Skin epidermis (tissue), 12 donors: ENCODE results near the gene ABCD2.
"Not testable (repeated sequence)": the region's sequence is repeated elsewhere in the genome, so short reads cannot be mapped to it uniquely, and the experiment has no call there.

Source experiments
- H3K27ac ChIP-seq, 21 experiments: fragments of 200-600 bp; sonication (generic) in 11 of 21; one replicate each; pipeline ENCODE4 v1.5.0; 2020; ENCODE audit warnings: mild to moderate bottlenecking in 3 of 21, inconsistent platforms in 2 of 21, moderate library complexity in 2 of 21
- H3K4me3 ChIP-seq, 7 experiments: fragments of 200-600 bp; sonication (generic) in 2 of 7; one replicate each; pipeline ENCODE4 v1.5.0; 2020; ENCODE audit warnings: inconsistent platforms in 2 of 7, mild to moderate bottlenecking in 2 of 7, moderate library complexity in 1 of 7

The ABCD2 gene

DNA sequence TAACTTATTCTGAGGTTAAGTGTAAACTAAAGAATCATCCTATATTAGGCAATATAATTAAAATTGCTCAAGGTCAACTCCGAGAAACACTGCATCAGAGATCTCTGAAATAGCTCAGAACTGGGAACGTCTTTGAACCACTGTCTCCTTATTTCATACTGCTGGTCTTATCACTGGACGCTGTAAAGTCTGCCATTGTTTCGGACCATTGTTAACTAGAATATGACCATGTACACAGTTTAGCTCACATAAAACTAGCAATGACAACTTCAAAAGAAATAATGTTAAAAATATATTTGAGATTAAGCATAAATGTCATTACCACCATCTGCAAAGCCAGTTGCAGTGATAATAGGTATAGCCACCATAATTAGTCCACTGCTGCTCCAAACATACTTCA lies 2.9 kb downstream of the ABCD2 start:
- Histone ChIP-seq H3K27ac (peak overlapping the region in 1 of 21 experiments; percentile 48), H3K4me3 (peak overlapping the region in 1 of 7 experiments; percentile 1)

DNA sequence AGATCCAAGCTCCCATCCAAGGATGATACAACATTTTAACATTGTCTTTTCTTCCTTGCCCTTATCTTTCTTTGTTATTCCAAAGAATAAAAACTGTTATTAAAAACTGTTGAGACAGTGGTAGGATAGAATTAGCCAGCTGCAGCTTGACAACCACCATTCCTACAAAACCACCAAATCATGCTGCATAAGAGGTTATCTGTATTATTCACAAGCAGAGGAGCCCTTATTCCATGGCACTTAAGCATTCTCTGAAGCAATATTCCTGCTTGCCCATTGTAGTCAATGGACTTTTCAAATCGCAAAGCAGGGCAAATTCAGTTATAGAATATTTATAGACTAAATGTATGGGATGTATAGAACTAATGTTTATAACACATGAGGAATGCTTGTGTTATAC lies 3.4 kb downstream of the ABCD2 start:
- peak overlapping the region in 1 of 7 experiments; percentile 1 for H3K4me3 ChIP-seq
- H3K27ac ChIP-seq, result peak overlapping the region in 1 of 21 experiments; percentile 48

DNA sequence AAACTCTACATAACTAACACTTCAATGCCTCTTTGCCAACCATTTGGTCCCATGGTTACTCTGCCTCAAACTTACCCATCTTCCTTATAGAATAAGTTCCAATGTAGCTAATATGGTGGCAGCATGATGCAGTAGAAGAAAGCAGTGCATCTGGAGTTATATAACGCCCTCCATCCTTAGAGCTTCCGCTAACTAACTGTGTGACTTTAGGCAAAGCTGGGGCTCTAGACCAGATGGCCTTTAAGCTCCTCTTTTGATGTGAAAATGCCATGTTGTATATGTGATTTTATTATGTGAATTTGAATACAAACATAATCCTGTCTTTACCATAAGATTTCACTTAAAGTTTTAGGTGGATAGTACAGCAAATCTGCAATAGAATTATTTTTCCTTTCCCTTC lies 6.1 kb downstream of the ABCD2 start:
- H3K4me3 ChIP-seq, result no peak overlapping the region
- H3K27ac ChIP-seq, result no peak overlapping the region

DNA sequence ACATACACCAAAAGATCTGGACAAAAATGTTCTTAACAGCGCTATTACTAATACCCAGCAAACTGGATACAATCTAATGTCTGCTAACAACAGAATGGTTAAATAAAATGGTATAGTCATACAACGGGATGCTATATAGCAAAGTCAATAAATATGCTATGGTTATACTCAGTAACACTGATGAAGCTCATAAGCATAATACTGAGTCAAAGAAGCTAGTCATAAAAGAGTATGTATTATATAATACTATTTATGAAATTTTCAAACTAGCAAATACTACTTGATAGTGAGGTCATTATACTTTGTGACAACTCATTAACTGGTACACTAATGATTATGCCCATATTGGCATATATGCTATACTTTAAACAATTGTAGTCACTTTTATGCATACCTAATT lies 7.4 kb downstream of the ABCD2 start:
- H3K4me3 ChIP-seq, result no peak overlapping the region
- no peak overlapping the region for H3K27ac ChIP-seq

DNA sequence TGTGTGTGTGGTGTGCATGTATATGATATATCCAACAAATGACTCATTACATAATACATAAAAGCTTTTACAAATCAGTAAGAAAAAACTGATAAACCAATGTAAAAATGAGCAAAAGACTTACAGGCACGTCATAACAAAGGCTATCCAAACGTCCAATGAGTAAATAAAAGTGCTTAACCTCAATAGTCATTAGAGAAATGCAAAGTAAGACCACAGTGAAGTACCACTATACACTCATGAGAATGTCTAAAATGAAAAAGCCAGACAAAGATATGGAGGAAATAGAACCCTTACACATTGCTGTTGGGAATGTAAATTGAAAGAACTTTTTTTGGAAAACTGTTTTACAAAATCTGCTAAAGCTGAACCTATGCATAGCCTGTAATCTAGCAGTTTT lies 7.8 kb downstream of the ABCD2 start:
- no peak overlapping the region for H3K4me3 ChIP-seq
- no peak overlapping the region for H3K27ac ChIP-seq

DNA sequence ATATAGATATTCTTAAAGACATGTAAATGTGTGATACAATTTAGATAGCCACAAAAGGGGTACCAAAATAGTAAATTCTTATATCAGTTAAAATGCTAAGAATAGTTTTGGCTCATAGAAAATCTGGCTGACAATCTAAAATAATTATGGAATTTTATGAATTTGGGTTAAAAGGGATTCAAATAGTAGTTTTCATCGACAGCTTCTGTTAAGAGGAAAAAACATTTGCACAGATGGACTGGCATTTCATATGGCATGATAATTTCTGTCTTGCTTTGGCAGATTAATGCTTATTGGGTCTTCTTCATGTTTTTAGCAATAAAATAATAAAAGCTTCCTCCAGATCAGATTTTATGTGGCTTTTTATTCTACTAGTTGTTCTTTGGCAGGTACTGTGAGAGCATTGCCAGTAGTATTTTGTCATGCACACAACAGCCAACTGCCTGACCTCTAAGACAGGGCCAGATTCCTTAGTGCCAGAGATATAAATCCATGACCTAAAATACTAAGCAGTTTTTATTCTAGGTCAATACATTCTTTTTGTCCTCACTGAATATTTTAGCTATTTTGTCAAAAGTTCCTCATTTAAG lies 9.1 kb downstream of the ABCD2 start:
- H3K4me3 ChIP-seq, result no peak overlapping the region
- H3K27ac ChIP-seq, result no peak overlapping the region

DNA sequence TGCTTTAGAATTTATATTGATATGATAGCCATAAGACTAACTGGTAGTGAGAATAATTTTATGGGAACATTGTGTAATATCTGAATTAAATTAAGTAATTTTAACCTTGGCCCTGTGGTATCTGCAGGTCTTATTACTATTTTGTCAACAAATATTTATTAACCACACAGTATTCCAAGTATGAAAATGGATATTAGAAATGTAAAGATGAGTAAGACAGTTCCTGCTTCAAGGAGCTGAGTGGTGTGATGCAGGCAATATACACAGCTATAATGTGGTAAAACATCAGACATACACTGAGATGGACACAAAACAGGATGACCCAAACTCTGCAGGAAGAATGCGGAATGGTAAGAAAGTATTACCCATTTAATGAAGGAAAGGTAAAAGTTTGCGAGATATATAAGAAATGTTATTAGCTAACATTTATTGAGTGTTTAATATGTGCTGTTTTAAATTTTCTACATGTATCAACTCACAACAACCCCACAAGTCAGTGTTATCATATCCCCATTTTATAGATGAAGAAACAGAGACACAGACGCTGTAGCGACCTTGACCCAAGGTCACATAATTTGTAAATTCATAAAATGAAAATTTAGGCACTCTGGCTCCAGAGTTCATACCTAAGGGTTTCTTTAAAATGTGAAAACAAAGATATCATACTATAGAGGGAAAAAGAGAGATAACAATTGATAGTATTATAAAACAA lies 12.7 kb downstream of the ABCD2 start:
- no peak overlapping the region for H3K4me3 ChIP-seq
- H3K27ac ChIP-seq, result no peak overlapping the region

DNA sequence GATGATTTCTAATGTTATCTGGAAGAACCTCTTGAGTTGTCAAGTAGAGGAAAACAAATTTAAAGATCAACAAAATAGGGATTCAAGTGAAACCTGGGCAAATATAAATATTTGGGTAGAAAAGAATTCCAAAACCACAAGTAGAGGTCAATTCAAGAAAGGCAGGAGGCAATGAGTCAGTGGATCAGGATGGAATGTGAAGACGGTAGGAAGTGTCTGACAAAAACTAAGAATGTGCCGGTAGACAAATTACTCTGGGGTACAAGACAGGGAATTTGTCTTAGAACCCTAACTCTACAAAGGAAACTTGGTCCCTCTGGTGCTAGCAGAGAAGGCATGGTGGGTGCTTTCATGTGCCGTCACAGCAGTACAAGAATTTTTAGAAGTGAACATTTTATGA lies 13.6 kb downstream of the ABCD2 start:
- no peak overlapping the region for H3K4me3 ChIP-seq
- H3K27ac ChIP-seq, result no peak overlapping the region

DNA sequence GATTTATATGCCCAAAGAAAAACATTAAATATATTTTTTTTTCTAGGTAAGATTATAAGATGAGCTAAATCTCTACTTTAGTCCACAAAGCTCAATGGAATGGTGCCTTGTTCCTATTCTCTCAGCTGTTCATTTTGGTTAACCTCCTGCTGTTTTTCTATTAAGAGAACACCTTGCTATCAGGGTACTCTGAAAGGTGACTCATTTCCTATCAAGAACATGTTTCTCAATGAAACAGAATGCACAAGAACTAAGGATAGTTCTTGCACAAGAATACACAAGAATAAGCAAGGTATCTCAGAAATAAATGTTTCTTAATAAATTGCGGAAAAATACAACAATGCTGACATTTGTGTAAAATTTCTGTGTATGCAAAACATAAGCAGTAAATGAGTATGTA lies 14.1 kb downstream of the ABCD2 start:
- H3K4me3 ChIP-seq, result no peak overlapping the region
- no peak overlapping the region for H3K27ac ChIP-seq

DNA sequence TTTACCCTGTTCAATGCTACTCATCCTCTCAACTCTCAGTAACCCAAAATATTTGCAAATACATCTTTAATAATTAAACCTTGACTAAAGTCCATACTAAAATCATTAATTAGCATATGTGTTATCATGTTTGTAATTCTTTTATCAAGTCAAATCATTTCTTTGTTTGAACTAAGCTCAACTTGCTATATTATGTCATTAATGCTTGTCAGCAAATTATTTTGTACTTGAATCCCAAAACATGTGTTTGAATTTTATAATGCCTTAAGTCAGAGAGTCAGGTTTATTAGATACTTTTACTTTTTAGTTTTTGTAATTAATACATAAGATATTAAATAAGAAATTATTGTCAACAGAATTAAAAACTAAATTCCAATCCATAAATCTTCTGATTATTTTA lies 16.5 kb downstream of the ABCD2 start:
- H3K4me3 ChIP-seq, result no peak overlapping the region
- no peak overlapping the region for H3K27ac ChIP-seq

DNA sequence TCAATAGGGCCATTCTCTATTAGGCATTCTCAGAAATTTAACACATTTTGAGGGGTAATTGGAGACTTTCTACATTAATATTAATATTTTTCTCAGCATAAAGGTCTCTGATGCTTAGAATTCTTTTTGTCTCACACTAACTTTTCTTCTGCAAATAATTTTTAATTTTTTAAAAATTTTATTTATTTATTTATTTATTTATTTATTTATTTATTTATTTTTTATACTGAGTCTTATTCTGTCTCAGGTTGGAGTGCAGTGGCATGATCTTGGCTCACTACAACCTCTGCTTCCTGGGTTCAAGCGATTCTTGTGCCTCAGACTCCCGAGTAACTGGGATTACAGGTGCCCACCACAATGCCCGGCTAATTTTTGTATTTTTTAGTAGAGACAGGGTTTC lies 17.7 kb downstream of the ABCD2 start:
- H3K27ac ChIP-seq, H3K4me3 ChIP-seq: not testable (repeated sequence)

DNA sequence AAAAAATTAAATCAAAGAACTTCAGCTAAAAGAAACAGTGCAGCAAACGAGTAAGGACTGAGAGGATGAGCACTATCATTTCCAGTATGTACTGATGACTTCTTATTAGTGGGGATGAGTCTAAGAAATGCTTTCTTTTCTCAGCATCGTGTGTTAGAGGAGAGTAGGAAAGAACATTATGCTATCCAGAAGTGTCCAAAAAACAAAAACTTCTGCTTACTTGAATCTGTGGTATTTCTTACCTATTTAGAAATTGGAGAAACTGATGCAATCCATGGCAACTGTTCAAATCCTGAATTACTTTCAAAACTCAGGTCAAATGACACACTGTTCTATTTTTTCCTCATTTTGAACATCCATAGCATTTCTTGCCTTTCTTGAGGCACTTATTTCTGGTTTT lies 23.7 kb downstream of the ABCD2 start:
- Histone ChIP-seq H3K27ac (no peak overlapping the region), H3K4me3 (no peak overlapping the region)

DNA sequence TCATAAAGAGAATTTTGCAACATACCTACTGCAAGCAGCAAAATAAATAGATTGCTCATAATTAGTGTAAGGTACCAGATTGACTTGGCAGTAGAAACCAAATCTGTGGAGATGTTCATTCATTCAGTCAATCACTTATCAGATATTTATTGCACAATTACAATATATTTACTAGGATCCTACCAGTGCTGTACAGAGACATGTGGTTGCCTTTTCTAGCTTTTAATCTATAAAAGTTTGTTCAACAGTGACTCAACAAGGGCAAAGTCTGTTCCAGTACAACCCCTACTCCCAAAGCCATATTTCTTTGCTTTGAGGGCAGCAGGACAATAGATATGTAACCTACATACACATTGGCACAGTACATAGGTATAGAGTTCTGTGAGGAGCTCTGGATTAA lies 27.3 kb downstream of the ABCD2 start:
- Histone ChIP-seq H3K27ac (no peak overlapping the region), H3K4me3 (no peak overlapping the region)

DNA sequence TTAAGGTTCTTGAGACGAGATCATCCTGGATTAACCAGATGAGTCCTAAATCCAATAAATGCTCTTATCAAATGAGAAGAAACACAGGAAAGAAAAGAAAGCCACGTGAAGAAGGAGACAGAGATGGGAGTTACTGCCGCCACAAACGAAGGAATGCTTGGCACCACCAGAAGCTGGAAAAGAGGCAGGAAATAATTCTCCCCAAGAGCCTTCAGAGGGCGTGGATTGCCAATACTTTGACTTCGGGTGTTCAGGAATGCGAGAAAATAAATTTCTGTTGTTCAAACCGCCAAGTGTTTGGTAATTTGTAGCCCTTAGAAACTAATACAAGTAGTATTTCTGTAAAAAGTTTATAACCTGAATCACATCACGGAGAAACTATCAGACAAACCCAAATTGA lies 31.3 kb downstream of the ABCD2 start:
- H3K4me3 ChIP-seq, result no peak overlapping the region
- no peak overlapping the region for H3K27ac ChIP-seq

DNA sequence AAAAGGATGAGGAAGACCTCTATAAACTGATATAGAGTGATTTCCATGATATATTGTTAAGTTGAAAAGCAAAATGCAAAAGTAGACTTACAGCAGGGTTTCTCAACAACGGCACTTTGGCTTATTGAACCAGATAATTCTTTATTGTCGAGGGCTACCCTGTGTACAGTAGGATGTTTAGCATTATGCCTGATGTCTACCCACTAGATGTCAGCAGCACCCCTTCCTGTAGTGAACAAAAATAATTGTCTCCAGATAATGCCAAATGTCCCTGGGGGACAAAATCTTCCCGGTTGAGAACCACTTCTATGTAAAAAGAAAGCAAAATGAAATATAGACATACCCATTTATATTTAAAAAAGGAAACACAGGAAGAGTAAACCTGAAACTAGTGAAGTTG lies 32.4 kb downstream of the ABCD2 start:
- Histone ChIP-seq H3K4me3 (no peak overlapping the region), H3K27ac (no peak overlapping the region)

DNA sequence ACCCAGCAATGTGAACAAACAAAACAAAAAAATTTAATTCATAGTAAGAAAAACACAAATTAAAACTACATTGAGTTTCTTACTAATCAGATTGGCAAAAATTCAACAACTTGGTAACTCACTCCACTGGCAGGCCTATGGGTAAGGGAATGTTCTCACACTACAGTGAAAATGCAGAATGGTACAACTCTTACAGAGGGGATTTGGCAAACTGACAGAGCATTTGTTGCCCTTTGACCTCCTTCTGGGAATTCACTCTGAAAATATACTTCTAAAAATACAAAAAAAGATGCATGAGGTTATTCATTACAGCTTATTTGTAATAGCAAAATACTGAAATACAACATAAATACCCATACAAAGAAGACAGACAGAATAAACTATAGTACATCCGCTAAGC lies 32.8 kb downstream of the ABCD2 start:
- Histone ChIP-seq H3K4me3 (no peak overlapping the region), H3K27ac (no peak overlapping the region)

DNA sequence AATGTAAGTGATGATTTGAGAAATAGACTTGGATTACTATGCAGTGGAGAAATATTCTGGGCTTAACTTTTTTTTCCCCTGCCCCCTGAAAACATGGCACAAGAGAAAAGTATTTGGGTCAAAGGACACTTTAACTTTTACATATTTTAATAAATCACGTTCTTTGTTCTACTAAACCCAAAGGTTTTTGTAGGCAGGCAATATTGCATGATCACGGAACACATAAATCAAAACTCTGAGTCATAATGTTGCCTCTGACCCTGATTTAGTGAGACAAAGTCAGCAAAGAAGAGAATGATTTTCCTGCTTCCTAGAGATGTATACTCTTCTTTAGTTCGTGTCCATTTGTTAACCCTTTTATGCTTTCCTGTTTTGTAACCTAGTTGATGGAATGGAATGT lies 38.0 kb downstream of the ABCD2 start:
- H3K27ac ChIP-seq, result no peak overlapping the region
- H3K4me3 ChIP-seq, result no peak overlapping the region

DNA sequence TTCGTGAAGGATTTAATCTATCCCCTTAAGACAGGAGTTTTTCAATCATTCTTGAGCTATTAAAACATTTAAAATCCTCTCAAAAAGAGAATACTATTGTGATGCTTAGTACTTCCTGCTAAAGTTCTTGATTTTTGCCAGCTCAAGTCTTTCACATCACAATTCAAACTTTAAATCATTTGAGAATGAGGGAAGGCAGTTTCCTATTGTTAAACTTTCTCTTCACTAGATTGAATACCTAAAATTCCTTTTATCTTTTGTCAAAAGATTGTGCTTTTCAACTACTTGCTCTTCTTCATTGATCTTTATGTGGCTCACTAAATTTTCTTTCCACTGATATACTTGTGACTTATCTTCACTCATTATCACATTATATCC lies 44.1 kb downstream of the ABCD2 start:
- no peak overlapping the region for H3K4me3 ChIP-seq
- no peak overlapping the region for H3K27ac ChIP-seq

DNA sequence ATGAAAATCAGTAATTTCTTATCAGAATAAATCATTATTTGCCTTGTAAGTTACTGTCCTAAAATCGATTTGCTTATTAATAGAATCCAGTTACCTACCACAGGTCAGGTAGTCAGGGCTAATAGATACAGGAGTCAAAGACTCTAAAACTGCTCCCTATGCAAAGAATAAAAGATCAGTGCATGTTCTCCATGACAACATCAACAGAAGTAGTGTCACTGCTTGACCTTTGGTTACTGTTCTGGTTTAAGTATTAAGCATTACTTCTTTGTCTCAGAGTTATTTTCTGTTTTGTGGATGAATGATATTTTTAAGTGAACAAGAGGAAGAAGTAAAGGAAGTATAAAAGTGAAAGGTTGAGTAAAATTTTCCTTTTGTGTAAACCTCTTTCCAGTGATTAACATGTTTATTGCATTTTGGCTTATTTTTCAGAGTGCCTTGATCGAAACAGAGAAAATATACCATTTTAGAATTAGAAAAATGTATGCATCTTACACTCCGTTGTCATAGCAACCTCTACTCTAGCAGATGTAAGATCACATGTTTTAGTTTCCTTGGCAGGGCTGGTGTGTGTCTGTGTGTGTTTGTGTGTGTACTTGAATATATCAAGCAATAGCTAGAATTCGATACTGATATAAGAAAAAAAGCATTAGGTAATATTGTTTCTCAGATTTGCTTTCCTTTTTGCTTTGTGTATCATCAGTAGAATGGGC lies 44.7 kb downstream of the ABCD2 start:
- no peak overlapping the region for H3K27ac ChIP-seq
- H3K4me3 ChIP-seq, result no peak overlapping the region

DNA sequence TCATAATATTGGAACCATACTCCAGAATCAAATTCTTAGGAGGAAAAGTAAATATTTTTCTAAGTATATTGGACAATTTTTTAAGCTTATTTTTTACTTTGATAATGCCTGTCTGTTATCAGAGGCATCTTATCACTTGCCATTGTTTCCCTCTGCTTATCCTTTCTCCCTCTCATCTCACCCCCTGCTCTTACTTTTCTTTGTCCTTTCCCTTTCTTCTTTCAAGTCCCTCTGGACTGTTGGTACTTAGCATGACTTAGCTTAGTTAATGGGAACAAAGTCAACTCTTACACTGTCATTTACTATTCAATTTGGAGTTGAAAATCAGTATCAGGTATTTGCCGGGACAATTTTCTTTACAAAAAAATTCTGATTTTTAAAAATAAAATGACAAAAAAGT lies 45.2 kb downstream of the ABCD2 start:
- H3K27ac ChIP-seq, result no peak overlapping the region

DNA sequence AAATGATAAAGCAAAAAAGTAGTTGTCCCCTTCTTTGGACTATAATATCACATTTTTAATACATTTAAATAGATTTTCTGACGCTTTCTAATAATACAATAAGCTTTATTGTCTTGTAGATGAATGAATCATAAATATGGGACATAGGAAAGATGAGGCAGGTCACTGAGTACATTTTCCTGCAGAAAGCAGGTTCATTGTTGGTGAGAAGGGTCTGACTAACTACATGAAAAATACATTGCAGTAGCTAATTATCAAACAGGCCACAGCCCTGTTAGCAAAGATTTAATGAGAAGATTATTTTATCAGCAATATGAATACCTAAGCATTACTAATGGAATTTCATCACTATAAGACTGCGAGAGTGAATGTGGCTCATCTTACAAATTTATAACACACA lies 45.6 kb downstream of the ABCD2 start:
- no peak overlapping the region for H3K4me3 ChIP-seq
- H3K27ac ChIP-seq, result no peak overlapping the region

More for the DNA sequence above, 45.2 kb downstream of the ABCD2 start:
- H3K4me3 ChIP-seq, result no peak overlapping the region
